Hematopoietic multipotent progenitor cell treated with erythropoietin and hydrocortisone succinate and interleukin-3 and kit ligand, for 15 days (in vitro differentiated cells): ENCODE data around the gene WDR86.

ENCODE experiments used
- DNase-seq: peaks from one replicate; pipeline ENCODE4 v3.0.0-alpha.2; 2015; ENCODE audit warnings: low spot score

Gene WDR86

GRCh38 chr7:151406051-151406875, 3.6 kb downstream of the WDR86 start:
- no peak for DNase-seq

GRCh38 chr7:151405588-151405987, 4.2 kb downstream of the WDR86 start:
- DNase-seq, result no peak

GRCh38 chr7:151405056-151405455, 4.8 kb downstream of the WDR86 start:
- no peak for DNase-seq

GRCh38 chr7:151404216-151405011, 5.4 kb downstream of the WDR86 start:
- DNase-seq, result no peak

- DNase-seq, result no peak
Measured at GRCh38 chr7:151403764-151404163, 6.1 kb downstream of the WDR86 start.

- no peak for DNase-seq
Measured at GRCh38 chr7:151402029-151402835, 7.6 kb downstream of the WDR86 start.

- DNase-seq, result no peak
Measured at GRCh38 chr7:151400626-151401315, 9.1 kb downstream of the WDR86 start.

GRCh38 chr7:151399906-151400305, 9.9 kb downstream of the WDR86 start:
- DNase-seq, result no peak

- DNase-seq, result no peak
Measured at GRCh38 chr7:151399305-151399601, 10.6 kb downstream of the WDR86 start.

GRCh38 chr7:151398446-151399304, 11.2 kb downstream of the WDR86 start:
- DNase-seq, result no peak

- no peak for DNase-seq
Measured at GRCh38 chr7:151397026-151397425, 12.8 kb downstream of the WDR86 start.

- DNase-seq, result no peak
Measured at GRCh38 chr7:151396328-151396970, 13.4 kb downstream of the WDR86 start.

GRCh38 chr7:151395036-151395367, 14.8 kb downstream of the WDR86 start:
- no peak for DNase-seq

- DNase-seq, result no peak
Measured at GRCh38 chr7:151394076-151395035, 15.5 kb downstream of the WDR86 start.

GRCh38 chr7:151393031-151393977, 16.5 kb downstream of the WDR86 start:
- DNase-seq, result no peak

- DNase-seq, result no peak
Measured at GRCh38 chr7:151392426-151392825, 17.4 kb downstream of the WDR86 start.

GRCh38 chr7:151392002-151392401, 17.8 kb downstream of the WDR86 start:
- no peak for DNase-seq

GRCh38 chr7:151391358-151391730, 18.5 kb downstream of the WDR86 start:
- DNase-seq, result no peak
